SJSA1 (cell line): Measurements from ENCODE around the gene KCNQ1. TPM values are rescaled to one million over a fixed set of nuclear protein-coding genes. Genes with fewer than 3 reads are reported as not detected.

Experiments
- DNase-seq, 2 experiments: peaks; one replicate each; pipeline ENCODE4 v3.0.0-alpha.2; 2015 to 2020; ENCODE audit warnings: low spot score in 2 of 2, low read depth in 1 of 2
- H3K27ac ChIP-seq: fragments of 250-450 bp; sonication (Bioruptor Pico); 2 replicates; pipeline ENCODE4 v1.5.1; 2020; ENCODE audit warnings: mild to moderate bottlenecking, moderate library complexity
- H3K27me3 ChIP-seq: fragments of 250-450 bp; sonication (Bioruptor Pico); replicated peaks from 2 replicates; pipeline ENCODE4 v1.5.1; 2020; ENCODE audit warnings: mild to moderate bottlenecking, moderate library complexity
- H3K36me3 ChIP-seq: fragments of 250-450 bp; sonication (Bioruptor Pico); 2 replicates; pipeline ENCODE4 v1.5.1; 2020; ENCODE audit warnings: mild to moderate bottlenecking
- H3K4me1 ChIP-seq: fragments of 250-450 bp; sonication (Bioruptor Pico); replicated peaks from 2 replicates; pipeline ENCODE4 v1.6.1; 2021; ENCODE audit warnings: mild to moderate bottlenecking
- H3K4me3 ChIP-seq: fragments of 250-450 bp; sonication (Bioruptor Pico); 2 replicates; pipeline ENCODE4 v1.5.1; 2020; ENCODE audit warnings: mild to moderate bottlenecking
- H3K9me3 ChIP-seq: fragments of 250-450 bp; sonication (Bioruptor Pico); replicated peaks from 2 replicates; pipeline ENCODE4 v1.5.1; 2020; ENCODE audit warnings: mild to moderate bottlenecking
- total RNA-seq: library from RNA; depleted of rRNA; stranded (reverse); fragments of >200 nt; shearing (Covaris generic); gene quantifications from 2 replicates; pipeline ENCODE4 v1.2.3, GENCODE V29; 2014

KCNQ1 gene
- total RNA-seq, 1 experiment from 2014 or later = not detected

DNA sequence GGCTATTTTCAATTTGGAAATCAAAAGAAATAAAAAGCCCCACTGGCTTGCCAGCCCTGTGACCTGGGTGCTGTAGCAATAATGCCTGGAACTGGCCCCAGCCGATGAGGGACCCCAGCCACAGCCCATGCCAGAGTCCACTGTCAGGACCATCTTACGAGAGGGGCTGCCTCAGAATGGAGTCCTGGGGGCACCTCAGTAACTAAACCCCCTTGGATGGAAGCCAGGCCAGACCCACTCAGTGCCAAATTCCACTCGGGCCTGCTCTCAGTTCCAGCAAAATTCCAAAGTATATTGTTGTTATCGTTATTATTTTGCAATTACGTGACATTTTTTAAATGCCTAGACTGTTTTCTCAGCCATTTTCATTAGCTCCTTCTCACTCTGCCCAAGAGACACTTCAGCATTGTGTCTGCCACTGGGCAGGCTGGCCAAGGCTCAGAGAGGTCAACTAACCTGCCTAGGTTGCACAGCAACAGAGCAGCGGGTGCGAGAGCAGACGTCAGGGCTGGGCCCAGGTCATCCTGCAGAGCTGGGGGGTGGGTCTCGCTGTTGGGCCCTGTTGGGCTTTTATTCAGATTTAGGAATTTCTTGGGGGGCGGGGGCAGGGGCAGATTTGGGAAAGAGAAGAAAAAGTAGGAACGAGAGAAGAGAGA lies 421.2 kb downstream of the KCNQ1 start:
- Histone ChIP-seq H3K27ac (no peak overlapping the region), H3K4me1 (no peaks in the 10 kb centered on the region), H3K36me3 (no peaks in the 10 kb centered on the region), H3K4me3 (no peak overlapping the region), H3K27me3 (peaks cover 56% of the 10 kb centered on the region), H3K9me3 (no peaks in the 10 kb centered on the region)
- no peak for DNase-seq

DNA sequence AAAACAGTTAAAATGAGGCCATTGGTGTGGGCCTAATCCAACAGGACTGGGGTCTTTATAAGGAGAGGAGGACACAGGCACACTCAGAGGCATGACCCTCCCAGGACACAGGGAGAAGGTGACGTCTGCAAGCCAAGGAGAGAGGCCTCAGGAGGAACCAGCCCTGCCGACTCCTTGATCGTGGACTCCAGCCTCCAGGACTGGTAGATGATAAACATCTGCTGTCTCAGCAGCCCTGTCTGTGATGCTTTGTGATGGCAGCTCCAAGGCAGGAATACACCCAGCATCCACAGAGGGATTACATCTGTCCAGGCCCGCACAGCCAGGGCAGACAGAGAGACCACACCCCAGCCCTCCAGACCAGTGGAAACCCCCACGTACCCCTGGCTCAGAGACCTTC lies 422.3 kb downstream of the KCNQ1 start:
- no peak overlapping the region for H3K27ac ChIP-seq

DNA sequence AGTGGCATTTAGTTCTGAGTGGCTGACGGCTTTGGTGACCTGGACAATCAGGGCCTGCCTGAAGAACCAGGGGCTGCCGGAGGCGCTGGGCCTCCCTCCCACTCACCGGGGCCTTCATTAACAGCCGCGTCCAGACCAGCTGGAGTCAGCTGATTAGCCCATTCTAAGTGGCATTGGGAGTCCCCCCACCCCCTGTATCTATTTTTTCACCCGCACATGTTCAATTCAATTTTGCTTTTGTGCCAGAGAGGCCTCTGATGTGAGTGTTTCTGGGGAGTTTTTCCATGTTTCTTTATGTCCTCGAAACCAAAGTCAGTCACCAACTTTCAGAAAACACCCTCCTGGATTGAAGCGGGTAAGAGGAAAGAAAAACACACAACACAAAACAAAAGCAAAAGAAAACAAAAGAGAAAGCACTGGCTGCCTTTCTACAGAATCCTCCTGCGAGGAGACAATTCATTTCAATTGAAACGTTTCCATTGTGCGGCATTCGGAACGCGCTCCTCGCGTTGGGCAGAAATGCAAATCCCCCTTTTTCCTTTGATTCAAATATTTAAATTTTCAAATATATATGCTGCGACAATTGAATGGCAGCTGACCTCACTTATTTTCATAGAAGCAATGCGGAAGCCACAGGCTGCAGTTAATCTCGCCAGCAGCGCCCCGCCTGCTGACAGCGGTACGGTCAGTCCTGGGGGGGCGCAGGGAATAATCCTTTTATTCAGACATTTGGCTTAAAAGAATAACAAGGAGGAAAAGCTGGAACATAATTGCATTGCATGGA lies 423.1 kb downstream of the KCNQ1 start:
- H3K27ac ChIP-seq = no peak overlapping the region
- H3K27me3 ChIP-seq = peaks cover 47% of the 10 kb centered on the region
- no peaks in the 10 kb centered on the region for H3K36me3 ChIP-seq
- no peaks in the 10 kb centered on the region for H3K9me3 ChIP-seq
- no peak overlapping the region for H3K4me3 ChIP-seq
- DNase-seq = no peak
- H3K4me1 ChIP-seq = no peaks in the 10 kb centered on the region

More for the DNA sequence above, 422.3 kb downstream of the KCNQ1 start:
- no peak for DNase-seq
- H3K4me1 ChIP-seq = no peaks in the 10 kb centered on the region
- no peaks in the 10 kb centered on the region for H3K9me3 ChIP-seq
- H3K36me3 ChIP-seq = no peaks in the 10 kb centered on the region
- H3K27me3 ChIP-seq = peaks cover 52% of the 10 kb centered on the region
- H3K4me3 ChIP-seq = no peak overlapping the region

- no peak for DNase-seq
- Histone ChIP-seq H3K36me3 (no peaks in the 10 kb centered on the region), H3K4me3 (no peak overlapping the region), H3K4me1 (no peaks in the 10 kb centered on the region), H3K9me3 (no peaks in the 10 kb centered on the region), H3K27ac (no peak overlapping the region), H3K27me3 (peaks cover 40% of the 10 kb centered on the region)
These were observed 423.8 kb downstream of the KCNQ1 start for GRCh38 chr11:2868506-2869133.

- Histone ChIP-seq H3K4me3 (no peak overlapping the region), H3K36me3 (no peaks in the 10 kb centered on the region), H3K27ac (no peak overlapping the region), H3K9me3 (no peaks in the 10 kb centered on the region), H3K4me1 (no peaks in the 10 kb centered on the region), H3K27me3 (peaks cover 41% of the 10 kb centered on the region)
- DNase-seq = no peak
These were observed 424.3 kb downstream of the KCNQ1 start for GRCh38 chr11:2869134-2869526.

GRCh38 chr11:2869561-2870427 lies 425.0 kb downstream of the KCNQ1 start:
- Histone ChIP-seq H3K9me3 (0 out of 2 replicates have a peak, but pooled peaks cover under 1% of the 10 kb centered on the region), H3K4me3 (no peak overlapping the region), H3K27me3 (peaks cover 36% of the 10 kb centered on the region), H3K4me1 (no peaks in the 10 kb centered on the region), H3K36me3 (no peaks in the 10 kb centered on the region), H3K27ac (no peak overlapping the region)
- no peak for DNase-seq

GRCh38 chr11:2870460-2870859 lies 425.7 kb downstream of the KCNQ1 start:
- no peak overlapping the region for H3K27ac ChIP-seq
- H3K9me3 ChIP-seq = 0 out of 2 replicates have a peak, but pooled peaks cover 3% of the 10 kb centered on the region
- H3K4me3 ChIP-seq = no peak overlapping the region
- no peaks in the 10 kb centered on the region for H3K36me3 ChIP-seq
- peaks cover 31% of the 10 kb centered on the region for H3K27me3 ChIP-seq
- H3K4me1 ChIP-seq = no peaks in the 10 kb centered on the region
- DNase-seq = no peak

DNA sequence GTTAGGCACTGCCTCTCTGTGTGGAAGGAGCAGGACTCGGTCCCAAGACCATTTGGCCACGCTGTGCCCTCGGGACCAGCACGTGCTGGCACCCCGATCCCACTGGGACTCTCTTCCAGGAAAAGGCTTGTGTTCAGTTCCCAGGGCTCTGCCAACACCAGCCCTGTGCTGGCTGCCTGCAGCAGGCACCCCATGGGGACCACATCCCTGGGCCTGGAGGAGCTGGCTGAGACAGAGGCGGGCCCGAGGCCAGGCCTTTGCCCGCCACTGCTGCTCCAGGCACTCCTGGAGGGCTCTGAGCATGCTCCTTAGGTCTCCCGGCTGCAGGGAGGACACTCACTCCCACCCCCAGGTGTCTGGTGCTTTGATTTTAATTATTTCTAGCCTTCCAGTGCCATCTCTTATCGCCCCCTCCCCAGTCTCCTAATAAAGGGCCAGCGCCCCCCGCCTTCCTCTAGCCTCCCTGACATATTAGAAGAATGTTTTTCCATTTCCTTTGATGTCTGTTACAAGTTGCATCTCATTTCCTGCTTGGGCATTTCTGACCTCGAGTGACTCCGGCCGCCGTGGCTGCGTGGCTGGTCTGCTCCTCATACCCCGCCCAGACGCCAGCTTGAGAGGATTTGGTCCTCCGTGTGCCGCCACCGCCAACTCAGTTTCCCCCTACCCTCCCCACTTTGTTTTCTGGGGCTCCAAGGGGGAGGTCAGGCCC lies 426.3 kb downstream of the KCNQ1 start:
- no peak for DNase-seq
- Histone ChIP-seq H3K4me3 (no peak overlapping the region), H3K9me3 (0 out of 2 replicates have a peak, but pooled peaks cover 3% of the 10 kb centered on the region), H3K27ac (no peak overlapping the region), H3K27me3 (peaks cover 31% of the 10 kb centered on the region), H3K36me3 (no peaks in the 10 kb centered on the region), H3K4me1 (no peaks in the 10 kb centered on the region)

DNA sequence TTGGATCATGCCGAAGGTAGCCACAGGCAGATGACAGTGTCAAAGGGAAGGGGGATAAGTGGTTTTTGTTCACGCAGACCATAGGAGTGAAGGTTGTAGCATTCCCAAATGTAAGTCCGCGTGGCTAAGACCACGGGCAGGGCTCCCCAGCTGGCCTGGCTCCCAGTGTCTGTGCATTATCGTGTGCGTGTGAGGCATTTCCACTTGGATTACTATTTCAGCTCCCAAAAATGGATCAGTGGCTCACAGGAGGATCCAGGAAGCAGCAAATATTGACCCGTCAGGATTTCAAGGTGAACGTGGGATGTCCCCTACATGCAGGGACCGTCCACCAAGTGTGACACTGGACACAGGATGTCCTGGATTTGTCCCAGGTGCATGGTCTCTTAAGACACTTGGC lies 430.2 kb downstream of the KCNQ1 start:
- Histone ChIP-seq H3K4me3 (no peak overlapping the region), H3K27me3 (peaks cover 28% of the 10 kb centered on the region), H3K9me3 (0 out of 2 replicates have a peak, but pooled peaks cover 5% of the 10 kb centered on the region), H3K27ac (no peak overlapping the region), H3K4me1 (no peaks in the 10 kb centered on the region), H3K36me3 (no peaks in the 10 kb centered on the region)
- no peak for DNase-seq

DNA sequence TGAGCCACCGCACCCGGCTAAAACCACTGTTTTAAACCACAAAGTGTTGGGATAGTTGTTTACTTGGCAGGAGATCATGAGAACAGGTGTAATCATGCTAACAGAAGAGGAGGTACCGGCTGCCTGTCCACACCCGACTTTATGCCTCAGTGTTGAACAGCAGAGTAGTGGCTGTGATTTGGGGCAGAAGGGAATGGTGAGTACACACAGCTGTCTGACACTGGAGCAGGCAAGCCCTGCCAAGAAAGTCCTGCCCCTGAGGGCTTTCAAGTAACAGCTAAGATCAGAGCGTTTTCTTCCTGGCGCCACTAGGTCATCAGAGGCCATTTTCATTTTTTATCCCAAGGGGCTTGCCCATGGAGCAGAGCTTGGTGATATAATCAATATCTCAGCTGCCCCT lies 432.7 kb downstream of the KCNQ1 start:
- no peak overlapping the region for H3K4me3 ChIP-seq
- 0 out of 2 replicates have a peak, but pooled peaks cover 5% of the 10 kb centered on the region for H3K9me3 ChIP-seq
- H3K27ac ChIP-seq = no peak overlapping the region
- H3K36me3 ChIP-seq = no peaks in the 10 kb centered on the region
- H3K27me3 ChIP-seq = peaks cover 15% of the 10 kb centered on the region
- DNase-seq = no peak
- no peaks in the 10 kb centered on the region for H3K4me1 ChIP-seq

DNA sequence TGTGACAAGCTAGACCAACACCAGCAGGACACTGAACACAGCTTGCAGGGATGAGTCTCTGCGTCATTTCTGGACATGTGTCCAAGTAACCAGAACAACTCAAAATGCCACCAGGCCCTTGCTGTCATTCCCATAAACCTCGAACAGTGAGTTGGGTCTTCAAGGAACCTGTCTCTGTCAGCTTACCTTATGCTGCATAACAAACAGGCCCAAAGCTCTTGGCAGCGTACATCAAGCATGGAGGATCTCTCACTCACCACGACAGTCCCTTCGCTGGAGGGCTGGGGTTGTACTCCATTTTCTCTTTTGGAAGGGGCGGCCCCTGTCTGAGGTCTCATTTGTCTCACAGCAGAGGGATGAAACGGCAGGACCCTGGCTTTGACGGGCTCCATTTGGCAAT lies 434.0 kb downstream of the KCNQ1 start:
- H3K36me3 ChIP-seq = no peaks in the 10 kb centered on the region
- H3K4me1 ChIP-seq = peaks cover 3% of the 10 kb centered on the region
- H3K27me3 ChIP-seq = peaks cover 23% of the 10 kb centered on the region
- H3K27ac ChIP-seq = no peak overlapping the region
- H3K4me3 ChIP-seq = no peak overlapping the region
- DNase-seq = no peak
- H3K9me3 ChIP-seq = peaks cover 5% of the 10 kb centered on the region; the same call in 1 of the 2 replicates

- Histone ChIP-seq H3K27me3 (peaks cover 26% of the 10 kb centered on the region), H3K36me3 (no peaks in the 10 kb centered on the region; the same call in 1 of the 2 replicates), H3K4me3 (no peak overlapping the region), H3K4me1 (peaks cover 19% of the 10 kb centered on the region), H3K27ac (no peak overlapping the region), H3K9me3 (peaks cover 6% of the 10 kb centered on the region)
- no peak for DNase-seq
These were observed 435.8 kb downstream of the KCNQ1 start for GRCh38 chr11:2880646-2881045.
